Measurements from ENCODE around the gene FTCDNL1. TPM values are rescaled to one million over a fixed set of nuclear protein-coding genes. Genes with fewer than 3 reads are reported as not detected.

The FTCDNL1 gene
- total RNA-seq, 1 experiment from 2014 or later: 0.11 TPM

DNA sequence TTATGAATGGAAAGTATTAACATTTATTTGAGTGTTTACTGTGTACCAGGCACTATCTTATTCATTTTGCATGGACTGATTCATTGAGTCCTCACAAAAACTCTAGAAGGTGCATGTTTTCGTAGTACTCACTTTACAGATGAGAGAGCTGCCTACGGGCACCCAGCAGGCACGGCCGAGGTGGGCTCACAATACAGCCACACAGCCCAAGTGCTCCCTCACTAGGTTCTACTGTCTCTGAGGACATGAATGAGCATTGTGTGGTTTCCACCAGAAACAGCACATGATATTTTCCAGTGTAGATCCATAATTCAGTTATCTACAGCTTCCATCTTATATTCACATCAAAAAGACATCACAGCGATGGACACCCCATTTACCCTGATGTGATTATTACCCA is 101.4 kb downstream of the FTCDNL1 start:
- H3K79me2 ChIP-seq (ENCODE audit: low read length): no peaks in the 10 kb centered on the region
- no peak for ATAC-seq
- intact Hi-C loops (cut with micrococcal nuclease): no loop called here
- no peak overlapping the region for H3K27ac ChIP-seq (ENCODE audit: low read length)
- no peak for DNase-seq
- H3F3A ChIP-seq (ENCODE audit: low read length, unreplicated experiment): no peaks in the 10 kb centered on the region
- no peaks in the 10 kb centered on the region for H3K4me1 ChIP-seq (ENCODE audit: insufficient read depth, low read length)
- H3K27me3 ChIP-seq (ENCODE audit: low read length): peaks cover 79% of the 10 kb centered on the region
- H4K20me1 ChIP-seq (ENCODE audit: low read length): no peaks in the 10 kb centered on the region
- no peak overlapping the region for H2AFZ ChIP-seq (ENCODE audit: low read length)
- no peaks in the 10 kb centered on the region for H3K9me3 ChIP-seq (ENCODE audit: low read length)
- CTCF ChIA-PET: no interaction called here
- no peak overlapping the region for H3K4me3 ChIP-seq (ENCODE audit: low read length)
- H3K4me2 ChIP-seq (ENCODE audit: low read length): no peak overlapping the region
- no peaks in the 10 kb centered on the region for H3K9me2 ChIP-seq (replicated peaks; ENCODE audit: low read length)
- TF ChIP-seq EZH2 (IDR thresholded peaks at IDR 0.05; ENCODE audit: low read length, unreplicated experiment) (no peak), EZH2phosphoT487 (IDR thresholded peaks at IDR 0.05; ENCODE audit: borderline replicate concordance, low read length) (no peak)
- TF ChIP-seq, protein P1, sequence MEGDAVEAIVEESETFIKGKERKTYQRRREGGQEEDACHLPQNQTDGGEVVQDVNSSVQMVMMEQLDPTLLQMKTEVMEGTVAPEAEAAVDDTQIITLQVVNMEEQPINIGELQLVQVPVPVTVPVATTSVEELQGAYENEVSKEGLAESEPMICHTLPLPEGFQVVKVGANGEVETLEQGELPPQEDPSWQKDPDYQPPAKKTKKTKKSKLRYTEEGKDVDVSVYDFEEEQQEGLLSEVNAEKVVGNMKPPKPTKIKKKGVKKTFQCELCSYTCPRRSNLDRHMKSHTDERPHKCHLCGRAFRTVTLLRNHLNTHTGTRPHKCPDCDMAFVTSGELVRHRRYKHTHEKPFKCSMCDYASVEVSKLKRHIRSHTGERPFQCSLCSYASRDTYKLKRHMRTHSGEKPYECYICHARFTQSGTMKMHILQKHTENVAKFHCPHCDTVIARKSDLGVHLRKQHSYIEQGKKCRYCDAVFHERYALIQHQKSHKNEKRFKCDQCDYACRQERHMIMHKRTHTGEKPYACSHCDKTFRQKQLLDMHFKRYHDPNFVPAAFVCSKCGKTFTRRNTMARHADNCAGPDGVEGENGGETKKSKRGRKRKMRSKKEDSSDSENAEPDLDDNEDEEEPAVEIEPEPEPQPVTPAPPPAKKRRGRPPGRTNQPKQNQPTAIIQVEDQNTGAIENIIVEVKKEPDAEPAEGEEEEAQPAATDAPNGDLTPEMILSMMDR (conservative IDR thresholded peaks at IDR 0.05; ENCODE audit: low read depth, low read length): no peak
- POLR2A ChIA-PET (ENCODE audit: unreplicated experiment): no interaction called here
- H3K36me3 ChIP-seq (ENCODE audit: low read depth, low read length): no peaks in the 10 kb centered on the region
- H3K9ac ChIP-seq (ENCODE audit: low read length): no peak overlapping the region
- no TSS peak for BruUV-seq (replicated peaks)

GRCh38 chr2:199744724-199745123 is 106.3 kb downstream of the FTCDNL1 start:
- DNase-seq (no peak), ATAC-seq (no peak)
- H3K27me3 ChIP-seq (ENCODE audit: low read length): peaks cover 69% of the 10 kb centered on the region
- H3K9me2 ChIP-seq (replicated peaks; ENCODE audit: low read length): no peaks in the 10 kb centered on the region
- TF ChIP-seq EZH2 (IDR thresholded peaks at IDR 0.05; ENCODE audit: low read length, unreplicated experiment): no peak
- TF ChIP-seq, protein P1 (conservative IDR thresholded peaks at IDR 0.05; ENCODE audit: low read depth, low read length): no peak
- TF ChIP-seq EZH2phosphoT487 (IDR thresholded peaks at IDR 0.05; ENCODE audit: borderline replicate concordance, low read length): no peak
- H3K4me3 ChIP-seq (ENCODE audit: low read length): no peak overlapping the region
- H4K20me1 ChIP-seq (ENCODE audit: low read length): no peaks in the 10 kb centered on the region
- no peaks in the 10 kb centered on the region for H3K79me2 ChIP-seq (ENCODE audit: low read length)
- POLR2A ChIA-PET (ENCODE audit: unreplicated experiment): no interaction called here
- no peaks in the 10 kb centered on the region for H3K9me3 ChIP-seq (ENCODE audit: low read length)
- H3K36me3 ChIP-seq (ENCODE audit: low read depth, low read length): no peaks in the 10 kb centered on the region
- H3F3A ChIP-seq (ENCODE audit: low read length, unreplicated experiment): no peaks in the 10 kb centered on the region
- H3K4me1 ChIP-seq (ENCODE audit: insufficient read depth, low read length): peaks cover under 1% of the 10 kb centered on the region
- no peak overlapping the region for H2AFZ ChIP-seq (ENCODE audit: low read length)
- BruUV-seq (replicated peaks): no TSS peak
- no peak overlapping the region for H3K9ac ChIP-seq (ENCODE audit: low read length)
- no peak overlapping the region for H3K27ac ChIP-seq (ENCODE audit: low read length)
- H3K4me2 ChIP-seq (ENCODE audit: low read length): no peak overlapping the region
- intact Hi-C loops (cut with micrococcal nuclease): loop anchor here (5.0 kb wide), 1 partner anchor 257 kb away; no protein-coding TSS in a partner anchor
- CTCF ChIA-PET: no interaction called here

DNA sequence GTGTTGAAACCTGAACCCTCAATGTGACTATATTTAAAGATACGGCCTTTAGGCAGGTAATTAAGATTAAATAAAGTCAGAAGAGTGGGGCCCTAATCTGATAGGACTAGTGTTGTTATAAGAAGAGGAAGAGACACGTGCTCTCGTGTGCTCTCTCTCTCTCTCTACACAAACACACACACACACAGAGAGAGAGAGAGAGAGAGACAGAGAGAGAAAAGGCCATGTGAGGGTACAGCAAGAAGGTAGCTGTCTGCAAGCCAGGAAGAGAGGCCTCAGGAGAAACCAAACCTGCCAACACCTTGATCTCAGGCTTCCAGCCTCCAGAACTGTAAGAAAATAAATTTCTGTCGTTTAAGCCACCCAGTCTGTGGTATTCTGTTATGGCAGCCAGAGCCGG is 106.7 kb downstream of the FTCDNL1 start:
- H3K9me2 ChIP-seq (replicated peaks; ENCODE audit: low read length): no peaks in the 10 kb centered on the region
- intact Hi-C loops (cut with micrococcal nuclease): loop anchor here (5.0 kb wide), 1 partner anchor 257 kb away; no protein-coding TSS in a partner anchor
- no peaks in the 10 kb centered on the region for H4K20me1 ChIP-seq (ENCODE audit: low read length)
- no peaks in the 10 kb centered on the region for H3K9me3 ChIP-seq (ENCODE audit: low read length)
- ATAC-seq (no peak), DNase-seq (no peak)
- H3K27me3 ChIP-seq (ENCODE audit: low read length): peaks cover 65% of the 10 kb centered on the region
- no peak for TF ChIP-seq EZH2phosphoT487 (IDR thresholded peaks at IDR 0.05; ENCODE audit: borderline replicate concordance, low read length)
- no peak for TF ChIP-seq EZH2 (IDR thresholded peaks at IDR 0.05; ENCODE audit: low read length, unreplicated experiment)
- TF ChIP-seq, protein P1 (conservative IDR thresholded peaks at IDR 0.05; ENCODE audit: low read depth, low read length): no peak
- H3K27ac ChIP-seq (ENCODE audit: low read length): no peak overlapping the region
- peaks cover 5% of the 10 kb centered on the region for H3K4me1 ChIP-seq (ENCODE audit: insufficient read depth, low read length)
- ChIA-PET POLR2A (ENCODE audit: unreplicated experiment) (no interaction called here), CTCF (no interaction called here)
- H3K4me3 ChIP-seq (ENCODE audit: low read length): no peak overlapping the region
- H3K79me2 ChIP-seq (ENCODE audit: low read length): no peaks in the 10 kb centered on the region
- no peak overlapping the region for H2AFZ ChIP-seq (ENCODE audit: low read length)
- BruUV-seq (replicated peaks): no TSS peak
- no peaks in the 10 kb centered on the region for H3F3A ChIP-seq (ENCODE audit: low read length, unreplicated experiment)
- H3K36me3 ChIP-seq (ENCODE audit: low read depth, low read length): no peaks in the 10 kb centered on the region
- H3K4me2 ChIP-seq (ENCODE audit: low read length): no peak overlapping the region
- H3K9ac ChIP-seq (ENCODE audit: low read length): no peak overlapping the region

Data from PC-3 (cell line).